Measurements from ENCODE around the gene TOGARAM1.

Gene TOGARAM1

DNA sequence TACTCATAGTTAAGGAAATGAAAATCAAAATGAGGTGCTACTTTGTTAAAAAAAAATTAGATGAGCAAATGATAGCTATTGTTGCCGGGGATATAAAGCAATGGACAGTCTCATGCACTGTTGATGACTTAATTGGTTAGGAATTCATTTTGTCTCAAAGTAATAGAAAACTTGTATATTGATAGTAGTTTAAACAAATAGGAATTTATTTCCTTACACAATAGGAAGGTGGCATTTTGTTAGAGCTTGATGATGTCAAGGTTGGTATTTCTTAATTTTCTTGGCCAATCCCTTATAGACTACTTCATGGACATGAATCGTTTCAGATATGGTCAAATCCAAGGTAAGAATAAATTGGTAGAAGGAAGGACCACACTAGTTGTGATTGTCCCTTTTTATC is 129.7 kb downstream of the TOGARAM1 start:
- DNase-seq, result peak; percentile 37

DNA sequence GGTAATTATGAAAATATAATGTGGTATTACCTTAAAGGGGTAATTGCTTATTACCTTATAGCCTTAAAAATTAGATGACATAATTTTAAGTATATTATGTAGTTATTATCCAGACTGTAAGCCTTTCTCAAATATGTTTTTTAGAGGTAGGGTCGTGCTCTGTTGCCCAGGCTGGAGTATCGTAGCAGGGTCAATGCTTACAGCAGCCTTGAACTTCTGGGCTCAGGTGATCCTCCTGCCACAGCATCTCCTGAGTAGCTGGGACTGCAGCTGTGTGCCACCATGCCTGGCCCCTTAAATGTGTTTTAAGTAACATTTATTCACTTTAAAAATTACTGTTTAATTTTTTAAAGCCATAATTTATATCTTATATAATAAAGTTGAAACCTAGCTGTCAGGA is 132.3 kb downstream of the TOGARAM1 start:
- DNase-seq, result no peak

- no peak for DNase-seq
These were observed 133.2 kb downstream of the TOGARAM1 start for GRCh38 chr14:45095143-45095542.

DNA sequence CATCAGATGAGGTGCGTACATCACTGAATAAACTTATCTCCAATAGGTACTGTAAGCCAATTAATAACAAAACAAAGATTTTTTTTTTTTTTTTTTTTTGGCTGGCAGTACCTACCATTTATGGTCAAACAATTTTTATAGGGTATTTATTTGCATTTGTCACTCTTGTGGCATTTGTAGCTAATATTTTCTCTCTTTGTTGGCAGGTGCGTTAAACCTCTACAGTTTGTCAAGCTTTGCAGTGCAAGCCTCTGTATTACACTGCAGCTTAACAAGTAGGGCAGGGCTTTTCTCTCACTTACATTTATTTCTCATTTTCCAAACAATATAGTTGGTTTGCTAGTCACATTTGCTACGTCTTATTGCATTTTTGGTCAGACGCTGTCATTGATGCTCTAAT is 134.2 kb downstream of the TOGARAM1 start:
- DNase-seq, result no peak

GRCh38 chr14:45103806-45104205 is 141.8 kb downstream of the TOGARAM1 start:
- DNase-seq, result no peak

DNA sequence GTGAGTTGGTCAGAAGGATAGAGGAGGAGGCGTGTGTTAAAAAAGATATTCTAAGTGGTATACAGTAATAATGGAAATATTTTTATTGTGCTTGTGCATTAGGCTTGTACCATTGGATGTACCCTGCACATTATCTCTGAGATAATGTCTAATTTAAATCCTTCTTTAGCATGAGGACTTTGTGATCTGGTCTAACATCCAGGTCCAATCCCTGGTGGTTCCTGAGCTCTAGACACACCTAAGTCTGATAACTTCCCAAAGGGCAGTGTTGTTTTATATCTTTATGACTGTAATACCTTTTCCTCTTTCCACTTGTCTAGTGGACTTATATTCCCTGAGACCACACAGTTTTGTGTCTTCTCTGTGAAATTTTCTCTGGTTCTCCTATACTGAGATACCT is 142.6 kb downstream of the TOGARAM1 start:
- no peak for DNase-seq

- DNase-seq, result no peak
These were observed 151.1 kb downstream of the TOGARAM1 start for GRCh38 chr14:45112896-45113781.

- no peak for DNase-seq
These were observed 152.3 kb downstream of the TOGARAM1 start for GRCh38 chr14:45114327-45114726.

GRCh38 chr14:45118594-45118993 is 156.6 kb downstream of the TOGARAM1 start:
- DNase-seq, result no peak

DNA sequence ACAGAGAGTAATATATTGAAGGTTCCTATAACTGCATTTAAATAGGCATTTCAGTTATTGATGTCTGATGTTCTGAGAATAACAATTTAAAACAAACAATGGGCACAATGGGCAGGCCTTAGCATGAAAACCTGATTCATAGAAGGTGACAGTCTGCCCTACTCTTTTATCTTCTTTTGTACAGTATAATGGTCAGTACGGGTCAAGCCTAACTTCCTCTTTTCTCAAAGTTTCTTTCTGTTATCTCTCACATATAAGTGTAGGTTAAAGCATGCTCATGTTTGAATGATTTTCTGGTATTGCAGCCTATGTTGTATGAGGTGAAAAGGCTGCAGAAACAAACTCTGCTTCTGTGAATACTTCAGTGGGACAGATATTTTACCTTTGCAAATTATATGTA is 158.1 kb downstream of the TOGARAM1 start:
- DNase-seq, result no peak

- DNase-seq, result no peak
These were observed 161.3 kb downstream of the TOGARAM1 start for GRCh38 chr14:45123271-45123670.

Data from fibroblast of skin of back (primary cell).